G401.6 (cell line): ENCODE results near the gene WAC.
"Not testable (repeated sequence)": the region's sequence is repeated elsewhere in the genome, so short reads cannot be mapped to it uniquely, and the experiment has no call there.

Experiments
- FAIRE-seq: peaks from 2 replicates; lab custom pipeline; 2012; peaks lifted over from hg19 to GRCh38; lab: Jason Lieb, UNC

Gene WAC

GRCh38 chr10:28532337-28533185 lies at the start of gene WAC:
WAC (plus strand) TSS chr10:28533118; CDS start chr10:28533580, 462 bp downstream.
- FAIRE-seq: peak; percentile 76

- no peak for FAIRE-seq
Measured at GRCh38 chr10:28489206-28489605, 43.7 kb upstream of the WAC start.

- not testable (repeated sequence) for FAIRE-seq
Measured at GRCh38 chr10:28490256-28490865, 42.6 kb upstream of the WAC start.

- FAIRE-seq: no peak
Measured at GRCh38 chr10:28492116-28492920, 40.6 kb upstream of the WAC start.

- no peak for FAIRE-seq
Measured at GRCh38 chr10:28494420-28494819, 38.5 kb upstream of the WAC start.

GRCh38 chr10:28495084-28495483 lies 37.8 kb upstream of the WAC start:
- no peak for FAIRE-seq

GRCh38 chr10:28496017-28496416 lies 36.9 kb upstream of the WAC start:
- no peak for FAIRE-seq

GRCh38 chr10:28496481-28496961 lies 36.4 kb upstream of the WAC start:
- FAIRE-seq: no peak

GRCh38 chr10:28497313-28498126 lies 35.4 kb upstream of the WAC start:
- FAIRE-seq: no peak

GRCh38 chr10:28500203-28500602 lies 32.7 kb upstream of the WAC start:
- FAIRE-seq: not testable (repeated sequence)

GRCh38 chr10:28503114-28503513 lies 29.8 kb upstream of the WAC start:
- no peak for FAIRE-seq

- FAIRE-seq: no peak
Measured at GRCh38 chr10:28505359-28505959, 27.5 kb upstream of the WAC start.

- FAIRE-seq: no peak
Measured at GRCh38 chr10:28508304-28508925, 24.5 kb upstream of the WAC start.

- FAIRE-seq: no peak
Measured at GRCh38 chr10:28509286-28509685, 23.6 kb upstream of the WAC start.

- FAIRE-seq: no peak
Measured at GRCh38 chr10:28514648-28515047, 18.3 kb upstream of the WAC start.

GRCh38 chr10:28520346-28520745 lies 12.6 kb upstream of the WAC start:
- no peak for FAIRE-seq

GRCh38 chr10:28520828-28521227 lies 12.1 kb upstream of the WAC start:
- not testable (repeated sequence) for FAIRE-seq

GRCh38 chr10:28521961-28522360 lies 11.0 kb upstream of the WAC start:
- not testable (repeated sequence) for FAIRE-seq

- no peak for FAIRE-seq
Measured at GRCh38 chr10:28523725-28524252, 9.1 kb upstream of the WAC start.

- FAIRE-seq: no peak
Measured at GRCh38 chr10:28530751-28531150, 2.2 kb upstream of the WAC start.

- no peak for FAIRE-seq
Measured at GRCh38 chr10:28533186-28533564, 257 bp downstream of the WAC start.
